Fibroblast of pulmonary artery (primary cell): ENCODE data around the gene FSIP1.

ENCODE experiments used
- DNase-seq: peaks from one replicate; pipeline ENCODE4 v3.0.0-alpha.2; 2010; ENCODE audit warnings: low read depth
- H3K4me3 ChIP-seq: replicated peaks from 2 replicates; pipeline ENCODE4 v1.5.1; 2011; ENCODE audit warnings: low read depth, mild to moderate bottlenecking, control low read depth, low read length, moderate library complexity
- CTCF ChIP-seq: IDR thresholded peaks from 2 replicates; pipeline ENCODE4 v1.5.1; 2011; ENCODE audit warnings: mild to moderate bottlenecking, control low read depth, low read length, inconsistent platforms; ENCODE audit errors: missing control alignments

Gene FSIP1

GRCh38 chr15:39581242-39581792 is 201.3 kb downstream of the FSIP1 start:
- H3K4me3 ChIP-seq: peak overlapping the region; percentile 91
- no peak for TF ChIP-seq CTCF
- DNase-seq: no peak

- peak; percentile 97 for DNase-seq
- H3K4me3 ChIP-seq: peak within 1 kb of the TSS; percentile 91
- no peak for TF ChIP-seq CTCF
These were observed 202.0 kb downstream of the FSIP1 start, which contains the start of gene THBS1 for GRCh38 chr15:39580485-39581241. THBS1 (plus strand) TSS chr15:39581079; CDS start chr15:39581858, 779 bp downstream.

- peak; percentile 97 for DNase-seq
- H3K4me3 ChIP-seq: peak overlapping the region; percentile 91
- peak; percentile 59 for TF ChIP-seq CTCF
These were observed 202.5 kb downstream of the FSIP1 start for GRCh38 chr15:39580117-39580484.

GRCh38 chr15:39579487-39580116 is 203.0 kb downstream of the FSIP1 start:
- H3K4me3 ChIP-seq: peak overlapping the region; percentile 91
- peak; percentile 98 for DNase-seq
- TF ChIP-seq CTCF: no peak

- H3K4me3 ChIP-seq: peak overlapping the region; percentile 91
- TF ChIP-seq CTCF: peak; percentile 37
- peak; percentile 65 for DNase-seq
These were observed 203.7 kb downstream of the FSIP1 start for GRCh38 chr15:39578851-39579486.

- no peak for DNase-seq
- no peak for TF ChIP-seq CTCF
- no peak overlapping the region for H3K4me3 ChIP-seq
These were observed 207.5 kb downstream of the FSIP1 start for GRCh38 chr15:39575180-39575579.
